CD4-positive, alpha-beta T cell treated with Interleukin-21 for 1 hour (primary cell): Measurements from ENCODE around the gene VTI1B.
"Not testable (repeated sequence)": the region's sequence is repeated elsewhere in the genome, so short reads cannot be mapped to it uniquely, and the experiment has no call there.

Experiments used
- DNase-seq: peaks from one replicate; pipeline ENCODE4 v3.0.0-alpha.2; 2020

VTI1B gene

GRCh38 chr14:67626131-67626530, 48.3 kb downstream of the VTI1B start:
- not testable (repeated sequence) for DNase-seq

- no peak for DNase-seq
Measured at GRCh38 chr14:67623114-67623513, 51.3 kb downstream of the VTI1B start.

- DNase-seq = no peak
Measured at GRCh38 chr14:67622675-67623074, 51.8 kb downstream of the VTI1B start.

- no peak for DNase-seq
Measured at GRCh38 chr14:67620217-67620785, 54.1 kb downstream of the VTI1B start.

GRCh38 chr14:67619446-67620216, 54.8 kb downstream of the VTI1B start, which contains the start of gene ARG2:
TSS of gene ARG2 (plus strand) at chr14:67619920. CDS start at chr14:67619978, 58 bp downstream.
- DNase-seq = peak; percentile 97

GRCh38 chr14:67618617-67619063, 55.8 kb downstream of the VTI1B start:
- DNase-seq = peak; percentile 87

- no peak for DNase-seq
Measured at GRCh38 chr14:67610491-67610890, 63.9 kb downstream of the VTI1B start.

GRCh38 chr14:67609642-67610310, 64.7 kb downstream of the VTI1B start:
- no peak for DNase-seq

GRCh38 chr14:67607646-67608045, 66.8 kb downstream of the VTI1B start:
- DNase-seq = no peak

GRCh38 chr14:67602995-67603545, 71.4 kb downstream of the VTI1B start:
- no peak for DNase-seq

- no peak for DNase-seq
Measured at GRCh38 chr14:67602076-67602475, 72.4 kb downstream of the VTI1B start.

GRCh38 chr14:67600562-67600974, 73.9 kb downstream of the VTI1B start:
- DNase-seq = not testable (repeated sequence)

- peak; percentile 95 for DNase-seq
Measured at GRCh38 chr14:67599698-67600561, 74.5 kb downstream of the VTI1B start, which contains the start of gene PIGH. TSS of gene PIGH (minus strand) at chr14:67600268. CDS start at chr14:67600203, 65 bp downstream.
